Measurements from ENCODE around the gene ZNF17.

Gene ZNF17

DNA sequence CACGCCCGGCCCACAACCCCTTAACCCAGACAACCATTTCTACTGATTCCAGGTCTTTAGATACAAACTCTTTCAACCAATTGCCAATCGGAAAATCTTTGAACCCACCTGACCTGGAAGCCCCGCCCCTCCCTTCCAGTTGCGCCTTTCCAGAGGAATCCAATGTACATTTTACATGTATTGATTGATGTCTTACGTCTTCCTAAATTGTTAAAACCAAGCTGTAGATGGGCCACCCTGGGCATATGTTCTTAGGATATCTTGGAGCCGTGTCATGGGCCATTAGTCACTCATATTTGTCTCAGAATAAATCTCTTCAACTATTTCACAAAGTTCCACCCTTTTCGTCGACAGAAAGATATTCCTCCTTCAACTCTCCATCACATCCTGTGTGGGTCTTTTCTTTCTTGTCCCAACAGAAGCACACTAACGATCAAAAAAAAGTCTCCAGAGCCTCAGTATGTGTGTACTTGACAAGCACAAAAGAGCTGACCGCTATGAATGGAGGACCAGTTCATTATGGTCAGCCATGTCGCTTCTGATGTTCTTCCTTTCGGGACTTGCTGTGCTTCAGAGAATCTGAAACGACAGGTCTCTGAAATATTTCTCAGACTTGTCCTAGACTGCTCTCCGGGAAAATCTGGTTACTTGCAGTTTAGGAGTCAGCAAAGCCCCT is 23.6 kb downstream of the ZNF17 start:
- DNase-seq (ENCODE audit: low read depth in 2 of 2), result peak in 1 of 2 donors; percentile 3

DNA sequence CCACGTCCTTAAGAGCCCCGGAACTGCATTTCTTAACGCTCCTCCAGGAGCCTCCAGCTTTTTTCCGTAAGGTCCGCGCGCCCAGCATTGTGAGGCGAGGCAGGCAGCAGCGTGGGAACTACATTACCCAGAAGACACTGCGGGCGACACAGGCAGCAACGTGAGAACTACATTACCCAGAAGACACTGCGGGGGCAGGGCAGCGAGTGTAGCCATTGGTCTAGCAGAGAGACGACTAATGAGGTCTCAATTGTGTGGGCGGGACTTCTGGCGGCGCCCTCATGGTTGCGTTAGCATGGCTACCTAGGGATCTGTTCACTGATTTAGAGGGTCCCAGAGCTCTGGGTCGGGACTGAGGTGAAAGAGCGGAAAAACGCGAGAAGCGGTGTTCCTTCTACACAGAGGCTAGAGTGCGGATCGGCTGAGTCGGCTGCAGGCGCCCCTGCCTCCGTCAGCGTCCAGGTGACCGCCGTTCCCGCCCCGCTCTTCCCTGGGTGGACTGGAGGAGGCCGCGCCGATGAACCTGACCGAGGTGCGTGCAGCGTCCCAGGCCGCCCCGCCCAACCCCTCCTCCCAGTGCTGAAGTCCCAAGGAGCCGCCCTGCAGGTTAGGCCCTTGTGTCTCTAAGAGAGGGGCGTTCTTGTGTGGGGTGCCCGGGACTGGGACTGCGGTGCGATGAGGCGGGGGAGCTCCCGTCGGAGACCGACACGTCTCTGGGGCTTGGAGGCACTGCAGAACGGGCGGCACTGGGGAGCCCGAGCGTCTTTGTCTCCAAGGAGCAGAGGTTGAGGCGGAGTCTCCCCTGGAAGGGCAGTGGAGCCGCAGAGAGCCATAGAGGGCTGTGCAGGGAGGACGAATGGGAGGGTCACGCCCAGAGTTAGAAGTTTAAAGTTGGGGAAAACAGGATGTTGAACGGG is 24.4 kb downstream of the ZNF17 start, which contains the start of gene ZNF749:
ZNF749 (plus strand) TSS at position 264 of the 917 bp plus-strand sequence; CDS start at position 518, 254 bp downstream.
- peak; percentile 90 to 95 for DNase-seq (ENCODE audit: low read depth in 2 of 2)

DNA sequence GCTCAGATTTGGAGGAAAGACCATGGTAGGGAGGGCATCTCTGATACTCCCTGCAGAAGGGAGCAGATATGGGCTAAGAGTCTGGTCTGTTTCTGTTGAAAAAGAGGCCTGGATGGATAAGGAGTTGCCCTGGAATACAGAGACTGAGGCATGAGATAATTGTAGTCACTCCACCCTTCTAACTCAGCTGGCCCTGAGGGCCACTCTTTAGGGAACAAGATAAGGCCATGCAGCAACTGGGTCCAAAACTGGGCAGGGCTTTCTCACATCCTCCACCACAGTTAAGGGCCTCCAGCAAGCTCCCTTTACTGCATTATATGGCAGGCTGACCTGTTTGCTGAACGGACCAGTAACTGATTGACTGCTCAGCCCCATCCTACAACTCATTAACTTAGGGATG is 25.5 kb downstream of the ZNF17 start:
- no peak for DNase-seq (ENCODE audit: low read depth in 2 of 2)

GRCh38 chr19:57437931-57438330 is 27.0 kb downstream of the ZNF17 start:
- DNase-seq (ENCODE audit: low read depth in 2 of 2), result no peak

DNA sequence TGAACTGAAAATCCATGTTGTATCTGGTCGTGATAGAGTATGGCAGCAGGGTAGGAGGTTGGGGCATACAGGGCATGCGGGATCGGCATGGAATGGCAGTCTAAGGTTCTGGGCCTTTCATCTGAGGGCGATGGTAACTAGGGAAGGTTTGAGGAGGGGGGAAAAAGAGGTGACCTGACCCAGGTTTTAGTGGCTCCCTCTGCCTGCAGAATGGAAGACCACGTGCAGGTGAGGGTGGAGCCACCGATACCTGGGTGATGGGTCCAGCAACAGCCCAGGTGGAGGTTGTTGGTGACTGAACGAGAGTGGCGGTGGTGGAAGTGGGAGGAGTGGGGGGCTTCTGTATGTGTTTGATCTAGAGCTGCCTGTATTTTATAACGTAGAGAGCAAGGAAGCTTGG is 28.0 kb downstream of the ZNF17 start:
- DNase-seq (ENCODE audit: low read depth in 2 of 2), result no peak

DNA sequence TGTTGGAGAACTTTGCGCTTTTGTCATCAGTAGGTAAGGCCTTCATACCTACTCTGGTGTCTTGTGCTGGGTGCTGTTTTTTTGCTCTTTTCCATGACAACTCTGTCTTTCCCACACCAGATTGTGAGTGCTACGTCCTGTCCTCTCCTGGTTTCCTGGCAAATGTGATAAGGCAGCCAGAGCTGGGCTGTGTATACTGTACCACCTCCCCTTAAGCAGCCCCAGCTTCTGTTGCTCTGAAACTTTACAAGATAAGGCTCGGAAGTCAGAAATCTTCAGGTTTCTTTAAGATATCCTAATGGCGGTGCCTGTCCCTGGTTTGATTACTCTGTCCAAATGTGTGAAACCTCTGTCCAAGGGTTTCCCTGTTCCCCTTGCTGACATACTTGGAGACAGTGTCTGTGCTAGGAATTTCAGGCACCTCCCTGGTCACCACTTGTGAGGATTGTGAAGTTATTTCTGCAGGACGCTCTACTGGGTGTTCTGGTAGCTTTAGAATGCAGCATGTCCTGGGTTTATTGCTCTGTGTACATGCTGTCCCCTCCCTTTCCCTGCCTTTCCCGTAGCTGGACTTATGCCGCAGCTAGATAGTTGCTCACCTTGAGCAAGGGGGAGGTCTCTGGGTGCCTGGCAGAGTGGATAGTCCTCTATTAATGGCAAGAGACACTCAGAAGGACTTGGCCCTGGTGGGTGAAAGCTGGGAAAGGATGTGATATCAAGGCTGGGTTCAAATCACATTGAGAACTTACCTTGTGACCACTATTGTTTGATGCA is 31.2 kb downstream of the ZNF17 start:
- no peak for DNase-seq (ENCODE audit: low read depth in 2 of 2)

DNA sequence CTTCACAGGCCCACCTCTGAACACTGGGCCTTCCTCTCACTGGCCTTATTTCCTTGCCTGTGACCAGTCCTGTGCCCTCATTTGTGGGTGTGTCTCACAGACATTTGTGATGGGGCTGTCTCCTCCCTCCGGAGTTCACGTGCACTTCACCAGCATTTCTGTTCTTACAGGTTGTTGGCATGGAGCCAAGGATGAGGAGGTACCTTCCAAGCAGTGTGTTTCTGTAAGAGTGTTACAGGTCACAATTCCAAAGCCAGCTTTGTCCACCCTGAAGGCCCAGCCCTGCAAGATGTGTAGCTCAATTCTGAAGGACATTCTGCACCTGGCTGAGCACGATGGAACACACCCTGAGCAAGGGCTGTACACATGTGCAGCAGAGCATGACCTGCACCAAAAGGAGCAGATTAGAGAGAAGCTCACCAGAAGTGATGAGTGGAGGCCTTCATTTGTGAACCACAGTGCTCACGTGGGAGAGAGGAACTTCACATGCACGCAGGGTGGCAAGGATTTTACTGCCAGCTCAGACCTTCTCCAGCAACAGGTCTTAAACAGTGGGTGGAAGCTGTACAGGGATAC is 32.2 kb downstream of the ZNF17 start:
- no peak for DNase-seq (ENCODE audit: low read depth in 2 of 2)

DNA sequence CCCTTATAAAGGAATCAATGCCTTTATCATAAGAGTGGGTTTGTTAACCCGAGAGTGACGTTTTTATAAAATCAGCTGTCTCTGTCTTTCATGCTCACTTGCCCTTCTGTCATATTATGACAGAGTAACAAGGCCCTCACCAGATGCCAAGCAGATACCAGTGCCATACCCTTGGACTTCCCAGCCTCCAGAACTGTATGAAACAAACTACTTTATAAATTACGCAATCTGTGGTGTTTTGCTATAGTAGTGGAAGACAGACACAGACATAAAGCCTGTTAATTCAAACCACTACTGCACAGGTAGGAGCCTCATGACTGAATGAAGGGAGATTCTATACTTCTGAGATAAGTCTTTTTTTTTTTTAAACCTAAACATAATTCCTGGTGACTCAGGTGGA is 41.3 kb downstream of the ZNF17 start:
- no peak for DNase-seq (ENCODE audit: low read depth in 2 of 2)

- no peak for DNase-seq (ENCODE audit: low read depth in 2 of 2)
Measured at GRCh38 chr19:57465680-57466381, 54.9 kb downstream of the ZNF17 start.

DNA sequence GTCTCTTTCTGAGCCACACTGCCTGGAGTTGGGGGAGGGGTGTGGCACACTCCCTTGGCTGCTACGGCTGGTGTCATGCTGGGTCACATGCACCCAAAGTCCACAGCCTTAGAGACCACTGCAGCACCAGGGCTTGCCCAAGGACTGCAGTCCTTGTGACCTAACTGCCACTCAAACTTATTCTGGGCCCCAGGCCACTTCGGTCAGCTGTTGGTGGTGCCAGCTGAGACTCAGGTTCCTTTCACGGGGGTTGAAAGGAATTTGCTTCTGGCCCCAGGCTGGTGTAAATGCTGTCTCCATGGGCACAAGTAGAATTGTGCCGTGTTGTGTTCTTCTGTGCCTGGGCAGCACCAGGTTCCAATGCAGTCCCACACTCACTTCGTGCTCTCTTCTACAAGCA is 55.5 kb downstream of the ZNF17 start:
- DNase-seq (ENCODE audit: low read depth in 2 of 2), result no peak
